ENCODE results near the gene SKIDA1. TPM values are rescaled to one million over a fixed set of nuclear protein-coding genes. Genes with fewer than 3 reads are reported as not detected.
A peak's percentile ranks its signal among the peaks of the same experiment; 100 is the strongest.

SKIDA1 gene
- total RNA-seq, 1 experiment from 2014 or later = 9.3 TPM

- in situ Hi-C loops (cut with HindIII; ENCODE audit: low pct_unique_long_range_greater_than_20kb, low sequenced_read_pairs) (no loop called here), intact Hi-C loops (cut with micrococcal nuclease; ENCODE audit: unreplicated experiment) (loop anchor here (2.0 kb wide), 1 partner anchor 19 kb away; no protein-coding TSS in a partner anchor)
These were observed 12.1 kb downstream of the SKIDA1 start for GRCh38 chr10:21513405-21513788.

More at GRCh38 chr10:21513405-21513788, 12.1 kb downstream of the SKIDA1 start:
- no peaks in the 10 kb centered on the region; the same call in 1 of the 2 replicates for H3K36me3 ChIP-seq (ENCODE audit: control insufficient read depth, insufficient read depth, low read length)
- no peak for DNase-seq (ENCODE audit: low read depth, low spot score)
- TF ChIP-seq CTCF (IDR thresholded peaks at IDR 0.05) (no peak), TCF7L2 (IDR thresholded peaks at IDR 0.05; ENCODE audit: low read depth, low read length) (no peak), SIN3A (IDR thresholded peaks at IDR 0.05; ENCODE audit: borderline replicate concordance, insufficient read depth, low read depth, low read length) (no peak), POLR2AphosphoS5 (IDR thresholded peaks at IDR 0.05; ENCODE audit: low read depth, low read length) (no peak), REST (IDR thresholded peaks at IDR 0.05; ENCODE audit: insufficient read depth in 1 of 2, low read depth in 2 of 2, low read length in 1 of 2) (no peak)
- POLR2A ChIA-PET = no interaction called here
- H3K27ac ChIP-seq (ENCODE audit: low read length) = peak overlapping the region; percentile 95
- no peaks in the 10 kb centered on the region for H3K27me3 ChIP-seq (ENCODE audit: control insufficient read depth, insufficient read depth, low read length)
- H3K4me3 ChIP-seq (ENCODE audit: low read depth in 2 of 2, low read length in 2 of 2) = peak overlapping the region; percentile 5 to 62
- H3K9me3 ChIP-seq (ENCODE audit: control insufficient read depth, insufficient read depth, low read depth, low read length) = no peaks in the 10 kb centered on the region
- no TSS peak for BruUV-seq (replicated peaks)
- no peak for ATAC-seq
- H3K4me1 ChIP-seq (ENCODE audit: control insufficient read depth, insufficient read depth, low read length) = peaks cover 29% of the 10 kb centered on the region
- CTCF ChIA-PET = no interaction called here
